Left lobe of liver (tissue), 2 donors: ENCODE data around the gene PPP1R1C. TPM values are rescaled to one million over a fixed set of nuclear protein-coding genes. Genes with fewer than 3 reads are reported as not detected.

Experiments used
- ATAC-seq: fragments of 200-7000 bp; cut with Tn5 transposase; one replicate; pipeline ENCODE4 v1.9.1; 2020; ENCODE audit warnings: mild to moderate bottlenecking, moderate library complexity
- DNase-seq: peaks from one replicate; pipeline ENCODE4 v3.0.0-alpha.2; 2020; ENCODE audit warnings: low spot score
- total RNA-seq: library from RNA; stranded (reverse); gene quantifications from one replicate; pipeline ENCODE4 v1.2.1, GENCODE V29; 2021
- donor health status: DM: no; HTN: no; CAD: no; lungs with moderate emphysema.
- donor health status: DM: no; HTN: yes; CAD: no.

The PPP1R1C gene
- total RNA-seq, 1 donor from 2014 or later: 7.2 TPM

GRCh38 chr2:182166841-182167240, 181.2 kb downstream of the PPP1R1C start:
- ATAC-seq (no peak), DNase-seq (no peak)

Other genes with a start within 250 kb of the PPP1R1C start
- gene ITPRID2, start 94.1 kb upstream of the PPP1R1C start, total RNA-seq: 96.4 TPM